IPS-18c (cell line): Measurements from ENCODE around the gene MNT.
A peak's percentile ranks its signal among the peaks of the same experiment; 100 is the strongest.

Experiments
- H3K4me3 ChIP-seq: 2 replicates; pipeline ENCODE4 v1.7.0; 2013; ENCODE audit warnings: low read depth, mild to moderate bottlenecking, low read length, moderate library complexity; ENCODE audit not compliant: insufficient read depth
- H3K9me3 ChIP-seq: one replicate; pipeline ENCODE4 v1.6.1; 2013; ENCODE audit warnings: mild to moderate bottlenecking, low read length, moderate library complexity; ENCODE audit not compliant: control insufficient read depth, insufficient read depth

MNT gene

DNA sequence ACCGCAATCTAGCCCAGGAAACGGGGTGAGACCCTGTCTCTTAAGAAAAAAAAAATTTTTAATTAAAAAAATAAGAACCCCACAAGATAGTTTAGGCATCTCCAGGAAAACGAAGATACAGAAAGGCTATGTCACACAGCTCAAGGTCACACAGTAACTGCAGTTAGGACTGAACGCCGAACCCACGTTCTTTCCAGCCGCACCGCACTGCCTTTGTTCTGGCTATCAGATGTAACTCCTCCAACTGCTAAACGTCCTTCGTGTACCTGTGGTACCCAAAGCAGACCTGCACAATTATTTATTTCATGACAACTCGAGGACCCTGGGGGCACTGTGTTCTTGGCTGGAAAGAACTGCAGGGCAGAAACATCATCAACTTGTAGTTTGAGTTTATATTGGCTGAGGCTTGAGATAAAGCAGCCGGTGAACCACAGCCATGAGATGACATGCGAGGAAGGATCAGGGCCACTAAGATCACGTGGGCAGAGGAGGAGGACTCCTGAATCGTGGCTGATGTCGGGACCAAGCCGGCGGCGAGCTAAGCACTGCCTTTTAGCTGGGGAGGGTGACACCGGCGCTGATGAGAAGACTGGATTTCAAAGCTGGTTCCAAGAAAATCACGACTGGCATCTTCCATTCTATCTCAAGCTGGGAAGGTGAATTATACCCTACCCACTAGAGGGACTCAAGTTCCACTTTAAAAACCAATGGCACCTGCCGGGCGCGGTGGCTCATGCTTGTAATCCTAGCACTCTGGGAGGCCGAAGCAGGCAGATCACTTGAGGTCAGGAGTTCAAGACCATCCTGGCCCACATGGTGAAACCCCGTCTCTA, 20.7 kb upstream of the MNT start:
- H3K4me3 ChIP-seq, result no peak overlapping the region

GRCh38 chr17:2420176-2420575, 19.3 kb upstream of the MNT start:
- no peak overlapping the region for H3K4me3 ChIP-seq
- no peaks in the 10 kb centered on the region for H3K9me3 ChIP-seq

More for the DNA sequence above, 20.7 kb upstream of the MNT start:
- H3K9me3 ChIP-seq, result no peaks in the 10 kb centered on the region

- no peaks in the 10 kb centered on the region for H3K9me3 ChIP-seq
- H3K4me3 ChIP-seq, result no peak overlapping the region
Measured at GRCh38 chr17:2419486-2419885, 18.6 kb upstream of the MNT start.

DNA sequence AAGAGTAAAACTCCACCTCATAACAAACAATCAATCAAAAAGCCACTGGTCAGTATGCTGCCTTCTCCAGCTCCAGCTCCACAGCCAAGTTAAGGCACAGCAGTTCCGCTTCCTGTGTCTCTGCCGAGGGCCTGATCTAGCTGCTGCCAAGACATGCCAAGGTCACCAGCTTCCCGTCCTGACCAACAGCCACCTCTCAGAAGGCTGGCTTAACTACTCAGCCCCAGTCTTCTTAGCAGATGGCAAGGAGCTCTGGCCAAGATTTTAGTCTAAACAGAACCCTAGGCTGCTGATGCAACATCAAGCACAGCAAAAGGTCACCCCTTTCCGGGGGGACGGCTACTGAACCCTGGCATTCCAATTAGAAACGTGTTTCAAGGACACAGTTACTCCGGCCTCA, 17.7 kb upstream of the MNT start:
- H3K9me3 ChIP-seq, result no peaks in the 10 kb centered on the region
- no peak overlapping the region for H3K4me3 ChIP-seq

DNA sequence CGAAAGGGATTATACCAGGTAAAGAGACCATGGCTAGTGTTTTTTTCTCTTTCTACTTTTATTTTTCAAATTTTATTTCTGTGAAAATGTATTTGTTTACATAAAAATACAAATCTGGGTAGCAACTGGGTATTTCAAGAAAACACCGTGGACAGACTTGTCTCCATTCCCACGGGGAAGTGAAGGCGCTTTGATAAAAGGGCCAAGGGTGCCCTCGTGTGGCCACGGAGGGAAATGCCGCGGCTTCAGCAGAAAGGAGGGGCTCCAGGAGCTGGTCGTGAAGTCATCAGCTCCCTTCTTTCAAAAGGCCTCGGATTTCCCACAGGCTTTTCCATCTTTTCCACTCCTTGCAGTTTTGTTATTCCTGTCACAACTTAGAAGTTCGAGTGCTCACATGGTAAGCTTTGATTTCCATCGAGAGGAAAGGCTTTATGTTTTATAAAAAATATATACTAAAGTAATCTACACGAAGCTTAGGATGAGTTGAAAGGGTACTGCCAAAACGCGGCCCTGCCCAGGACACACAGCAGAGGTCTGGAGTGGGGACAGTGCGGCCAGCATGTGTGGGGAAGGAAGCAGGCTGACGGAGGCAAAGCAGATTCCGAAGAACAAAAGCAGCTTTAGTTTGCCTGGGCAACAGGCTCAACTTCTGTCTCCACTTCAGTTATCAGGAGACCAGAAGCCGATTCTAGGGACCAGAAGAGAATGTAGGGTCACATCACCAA, 15.3 kb upstream of the MNT start:
- no peaks in the 10 kb centered on the region for H3K9me3 ChIP-seq
- no peak overlapping the region for H3K4me3 ChIP-seq

GRCh38 chr17:2415081-2415480, 14.2 kb upstream of the MNT start:
- Histone ChIP-seq H3K4me3 (no peak overlapping the region), H3K9me3 (no peaks in the 10 kb centered on the region)

DNA sequence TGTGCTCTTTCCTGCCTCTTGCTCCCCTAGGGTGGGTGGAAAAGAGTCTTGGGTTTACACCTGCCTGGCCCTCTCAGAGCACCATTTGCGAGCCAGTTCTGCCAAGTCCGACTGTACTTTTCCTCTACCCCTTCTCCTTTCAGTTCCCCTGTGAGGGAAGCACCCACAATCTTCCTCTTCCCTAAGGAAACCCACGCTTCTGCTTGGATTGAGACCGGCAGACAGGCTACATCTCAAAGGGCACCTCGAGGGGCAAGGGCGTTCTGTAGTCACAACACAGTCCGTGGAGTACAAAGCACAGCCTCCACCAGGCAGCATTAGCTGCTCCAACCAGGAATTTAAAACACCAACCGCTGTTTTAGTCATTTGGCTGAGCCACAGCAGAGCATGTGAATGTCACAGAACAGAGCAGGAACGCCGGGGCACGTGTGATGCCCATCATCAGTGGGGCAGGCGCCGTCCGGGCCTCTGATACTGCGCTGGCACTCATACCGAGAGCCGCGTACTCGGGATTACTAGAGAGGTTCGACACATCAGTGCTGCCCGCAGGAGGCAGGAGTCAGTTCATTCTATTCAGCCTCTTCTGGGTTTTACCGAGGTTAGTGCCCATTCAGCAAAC, 13.7 kb upstream of the MNT start:
- no peak overlapping the region for H3K4me3 ChIP-seq
- H3K9me3 ChIP-seq, result no peaks in the 10 kb centered on the region

DNA sequence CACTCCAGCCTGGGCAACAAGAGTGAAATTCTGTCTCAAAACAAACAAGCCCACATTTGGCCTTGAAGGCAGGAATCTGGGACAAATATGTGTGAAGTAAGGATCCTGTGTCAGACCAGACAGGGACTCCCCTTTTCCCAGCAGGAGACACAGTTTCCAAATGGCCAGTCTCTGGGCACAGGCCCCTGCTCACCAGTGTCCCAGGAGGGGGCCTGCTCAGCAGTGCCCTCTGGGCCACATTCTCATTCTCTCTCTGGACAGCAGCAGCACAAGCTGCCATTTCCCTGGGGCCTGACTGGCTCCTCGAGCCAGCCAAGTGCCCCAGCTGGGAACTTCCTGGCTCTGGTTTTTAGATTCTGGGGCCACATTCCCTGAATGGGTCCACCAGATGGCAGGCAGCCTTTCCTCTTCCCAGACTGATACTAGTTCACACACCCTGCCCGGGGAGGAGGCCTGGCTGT, 11.7 kb upstream of the MNT start:
- no peak overlapping the region for H3K4me3 ChIP-seq
- H3K9me3 ChIP-seq, result no peaks in the 10 kb centered on the region

GRCh38 chr17:2410951-2411350, 10.1 kb upstream of the MNT start:
- Histone ChIP-seq H3K4me3 (no peak overlapping the region), H3K9me3 (no peaks in the 10 kb centered on the region)

- Histone ChIP-seq H3K4me3 (no peak overlapping the region), H3K9me3 (no peaks in the 10 kb centered on the region)
Measured at GRCh38 chr17:2406903-2407790, 6.3 kb upstream of the MNT start.

GRCh38 chr17:2406271-2406902, 5.5 kb upstream of the MNT start:
- H3K9me3 ChIP-seq, result no peaks in the 10 kb centered on the region
- no peak overlapping the region for H3K4me3 ChIP-seq

GRCh38 chr17:2405247-2405926, 4.5 kb upstream of the MNT start:
- Histone ChIP-seq H3K4me3 (no peak overlapping the region), H3K9me3 (no peaks in the 10 kb centered on the region)

GRCh38 chr17:2403044-2403443, 2.2 kb upstream of the MNT start:
- Histone ChIP-seq H3K9me3 (no peaks in the 10 kb centered on the region), H3K4me3 (no peak overlapping the region)

DNA sequence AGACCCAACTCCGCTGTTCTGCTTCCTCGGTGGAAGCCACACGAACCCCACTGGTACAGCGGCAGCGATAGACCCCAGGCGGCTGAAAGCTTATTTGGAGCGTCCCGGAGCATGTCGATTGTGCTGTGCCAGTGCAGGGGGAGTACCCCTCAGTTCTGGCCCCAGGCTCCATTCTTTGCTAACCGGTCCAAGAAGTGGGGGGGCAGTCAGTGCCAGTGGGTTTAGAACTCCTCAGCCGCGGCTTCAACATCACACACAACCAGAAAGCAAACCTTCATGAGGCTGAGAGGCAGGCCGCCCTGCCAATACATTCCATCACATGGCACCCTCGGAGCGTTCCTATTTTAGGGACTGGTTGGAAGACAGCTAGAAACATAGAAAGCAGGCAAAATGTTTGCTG, 1.7 kb upstream of the MNT start:
- peak overlapping the region; percentile 80 for H3K4me3 ChIP-seq
- no peaks in the 10 kb centered on the region for H3K9me3 ChIP-seq

DNA sequence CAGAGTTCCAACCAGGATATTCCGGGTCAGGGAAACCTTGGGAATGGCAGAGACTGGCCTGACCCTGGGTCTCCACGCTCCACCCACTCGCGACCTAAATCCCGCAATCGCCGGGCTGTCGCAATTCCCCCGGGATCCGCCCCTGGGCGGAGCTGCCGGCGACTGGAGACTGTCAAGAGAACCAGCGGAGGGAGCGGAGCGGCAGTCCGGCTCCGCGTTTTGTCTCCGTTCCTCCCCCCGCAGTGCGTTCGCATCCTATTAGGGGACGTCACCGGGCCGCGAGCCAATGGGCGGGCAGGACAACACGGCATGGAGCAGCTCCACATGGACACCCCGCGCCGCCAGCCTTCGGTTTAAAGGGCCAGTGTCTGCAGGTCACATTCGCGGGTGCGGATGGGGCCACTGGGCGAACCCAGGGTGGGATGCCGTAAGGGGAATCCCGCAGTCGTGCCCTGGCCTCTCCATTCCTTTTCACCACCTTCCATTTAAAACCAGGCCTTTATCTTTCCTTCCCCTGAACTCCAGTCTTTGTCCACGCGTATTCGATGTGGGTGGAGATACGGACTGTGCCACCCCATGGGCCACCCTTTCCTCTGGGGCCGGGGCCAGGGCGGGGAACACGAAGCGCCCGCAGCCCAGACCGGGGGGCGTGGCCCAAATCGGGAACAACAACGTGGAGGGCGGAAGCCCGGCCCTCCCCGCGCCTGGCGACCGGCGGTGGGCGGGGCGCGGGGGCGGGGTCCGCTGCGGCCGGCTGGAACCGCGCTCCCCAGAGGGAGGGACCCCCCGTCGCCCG, 764 bp upstream of the MNT start:
- Histone ChIP-seq H3K4me3 (peak overlapping the region; percentile 80), H3K9me3 (no peaks in the 10 kb centered on the region)

DNA sequence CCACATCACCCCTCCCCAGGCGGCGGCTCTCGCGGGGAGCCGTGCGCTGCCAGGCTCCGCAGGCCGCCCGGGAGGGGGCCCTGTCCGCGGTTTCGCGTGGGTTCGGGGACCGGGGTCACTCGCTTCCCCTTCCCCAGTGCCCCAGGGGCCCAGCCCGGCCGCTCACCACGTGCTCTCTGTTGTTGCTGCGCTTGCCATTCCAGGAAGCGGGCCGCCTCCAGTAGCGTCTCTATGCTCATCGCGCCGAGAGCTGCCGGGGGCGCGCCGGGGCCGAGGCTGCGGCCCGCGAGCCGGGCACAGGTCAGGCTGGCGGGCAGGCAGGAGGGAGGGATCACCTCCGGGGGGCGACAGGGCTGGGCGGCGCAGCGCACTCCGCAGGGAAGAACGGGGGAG, 390 bp downstream of the MNT start:
- peak overlapping the region; percentile 80 for H3K4me3 ChIP-seq
- no peaks in the 10 kb centered on the region for H3K9me3 ChIP-seq
